SH-SY5Y (cell line): ENCODE results near the gene AURKB.

Source experiments
- GATA2 ChIP-seq: IDR thresholded peaks from 2 replicates; pipeline ENCODE4 v1.6.1; 2011; ENCODE audit warnings: mild to moderate bottlenecking, low read depth, low read length
- GATA3 ChIP-seq: IDR thresholded peaks from 2 replicates; pipeline ENCODE4 v1.6.1; 2011; ENCODE audit warnings: low read depth, mild to moderate bottlenecking, low read length, moderate library complexity

- no peak for TF ChIP-seq GATA3
- TF ChIP-seq GATA2, result no peak
These were observed 36.5 kb downstream of the AURKB start for GRCh38 chr17:8173871-8174322.
